HG02798 (cell line): ENCODE measurements around the gene ATP1B2.
"Not testable (repeated sequence)": the region's sequence is repeated elsewhere in the genome, so short reads cannot be mapped to it uniquely, and the experiment has no call there.

Experiments
- ATAC-seq: cut with Tn5 transposase; IDR thresholded peaks from one replicate; pipeline ENCODE4 v1.9.1; 2021; ENCODE audit warnings: mild to moderate bottlenecking; ENCODE audit not compliant: unreplicated experiment, poor library complexity

Gene ATP1B2

GRCh38 chr17:7632492-7632894 lies 18.2 kb upstream of the ATP1B2 start:
- no peak for ATAC-seq

GRCh38 chr17:7633093-7633492 lies 17.6 kb upstream of the ATP1B2 start:
- ATAC-seq: no peak

DNA sequence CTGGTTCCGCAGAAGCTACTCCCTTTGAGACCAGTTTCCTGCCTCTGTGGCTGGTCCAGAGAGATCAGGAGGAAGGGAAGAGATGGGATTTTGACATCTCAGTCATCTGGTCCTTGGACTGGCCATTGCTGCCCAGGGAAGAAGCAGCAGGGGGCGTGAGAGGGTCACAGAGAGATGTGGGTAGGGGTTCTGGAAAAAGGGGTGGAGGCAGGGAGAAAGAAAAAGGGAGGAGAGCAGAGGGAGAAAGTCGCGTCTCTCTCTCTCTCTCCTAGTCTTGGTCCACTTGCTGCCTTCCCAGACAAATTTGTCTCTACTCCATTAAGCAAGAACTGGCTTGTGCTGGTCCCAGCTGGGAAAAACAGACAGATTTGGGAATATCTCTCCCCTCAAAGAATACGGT lies 16.3 kb upstream of the ATP1B2 start:
- no peak for ATAC-seq

DNA sequence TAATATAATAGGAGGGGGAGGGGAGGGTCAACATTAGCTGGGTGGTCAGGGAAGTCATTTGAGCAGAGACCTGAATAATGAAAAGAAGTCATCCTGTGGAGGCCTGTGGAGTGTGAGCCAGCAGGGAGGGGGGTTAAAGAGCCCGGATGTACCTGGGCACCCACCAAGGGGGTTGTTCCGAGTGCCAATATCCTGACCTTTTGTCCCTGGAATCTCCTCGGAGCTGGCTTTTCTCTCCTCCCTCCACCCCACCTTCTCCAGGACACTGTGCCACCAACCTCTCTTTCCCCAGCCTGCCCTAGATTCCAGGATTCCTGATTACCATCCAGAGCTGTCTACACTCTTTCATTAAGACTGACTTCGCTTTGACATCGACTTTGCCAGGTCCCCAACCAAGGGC lies 14.6 kb upstream of the ATP1B2 start:
- no peak for ATAC-seq

GRCh38 chr17:7640783-7641182 lies 9.9 kb upstream of the ATP1B2 start:
- no peak for ATAC-seq

- not testable (repeated sequence) for ATAC-seq
Measured at GRCh38 chr17:7641635-7642034, 9.1 kb upstream of the ATP1B2 start.

DNA sequence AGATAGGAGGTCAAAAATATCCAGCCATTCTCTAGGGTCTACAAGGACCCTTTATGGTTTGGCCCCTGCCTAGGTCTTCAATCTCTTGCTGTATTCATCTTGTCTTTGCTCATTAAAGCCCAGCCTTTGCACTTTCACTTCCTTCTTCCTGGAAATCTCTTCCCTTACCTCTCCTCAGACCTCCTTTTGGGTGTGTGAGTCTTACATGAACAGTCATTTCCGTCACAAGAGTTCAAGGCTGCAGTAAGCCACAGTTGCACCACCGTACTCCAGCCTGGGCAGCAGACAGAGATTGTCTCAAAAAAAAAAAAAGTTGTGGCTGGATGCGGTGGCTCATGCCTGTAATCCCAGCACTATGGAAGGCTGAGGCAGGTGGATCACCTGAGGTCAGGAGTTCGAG lies 6.0 kb upstream of the ATP1B2 start:
- ATAC-seq: no peak

DNA sequence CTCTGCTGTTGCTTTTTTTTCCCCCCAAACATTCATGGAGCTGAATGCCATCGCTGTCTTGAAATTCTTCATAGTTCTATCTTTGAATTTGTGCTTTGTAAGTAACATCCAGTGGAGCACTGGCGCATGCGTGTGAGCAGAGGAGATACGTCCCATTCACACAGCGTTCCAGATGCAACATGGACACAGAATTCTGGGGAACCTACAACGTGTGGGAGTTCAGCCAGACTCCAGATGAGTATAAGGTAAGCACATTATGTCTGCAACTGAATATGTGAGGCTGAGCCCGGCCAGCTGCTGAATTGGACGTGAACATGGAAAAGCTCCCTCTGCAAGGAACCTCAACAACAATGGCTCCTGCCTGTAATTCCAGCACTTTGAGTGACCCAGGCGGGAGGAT lies 4.3 kb upstream of the ATP1B2 start:
- ATAC-seq: no peak

DNA sequence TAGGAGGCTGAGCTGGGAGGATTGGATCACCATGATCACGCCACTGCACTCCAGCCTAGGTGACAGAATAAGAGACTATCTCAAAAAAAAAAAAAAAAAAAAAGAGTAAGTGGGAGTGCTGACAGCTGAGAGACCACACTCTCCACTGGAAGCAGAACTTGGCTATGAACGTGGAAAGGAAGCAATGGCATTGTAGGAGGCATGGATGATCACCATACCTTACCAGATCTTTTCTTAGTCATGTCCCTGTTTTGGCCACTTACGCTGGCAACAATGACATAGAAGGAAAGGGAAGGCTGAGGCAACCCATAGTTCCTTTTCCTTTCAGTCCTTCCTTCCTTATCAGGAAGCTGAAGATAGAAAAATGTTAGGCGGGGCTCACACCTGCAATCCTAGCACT lies 3.7 kb upstream of the ATP1B2 start:
- no peak for ATAC-seq

- no peak for ATAC-seq
Measured at GRCh38 chr17:7651097-7651664, 455 bp downstream of the ATP1B2 start.

- no peak for ATAC-seq
Measured at GRCh38 chr17:7651665-7652387, 1.1 kb downstream of the ATP1B2 start.

- ATAC-seq: no peak
Measured at GRCh38 chr17:7652388-7653356, 1.9 kb downstream of the ATP1B2 start.

DNA sequence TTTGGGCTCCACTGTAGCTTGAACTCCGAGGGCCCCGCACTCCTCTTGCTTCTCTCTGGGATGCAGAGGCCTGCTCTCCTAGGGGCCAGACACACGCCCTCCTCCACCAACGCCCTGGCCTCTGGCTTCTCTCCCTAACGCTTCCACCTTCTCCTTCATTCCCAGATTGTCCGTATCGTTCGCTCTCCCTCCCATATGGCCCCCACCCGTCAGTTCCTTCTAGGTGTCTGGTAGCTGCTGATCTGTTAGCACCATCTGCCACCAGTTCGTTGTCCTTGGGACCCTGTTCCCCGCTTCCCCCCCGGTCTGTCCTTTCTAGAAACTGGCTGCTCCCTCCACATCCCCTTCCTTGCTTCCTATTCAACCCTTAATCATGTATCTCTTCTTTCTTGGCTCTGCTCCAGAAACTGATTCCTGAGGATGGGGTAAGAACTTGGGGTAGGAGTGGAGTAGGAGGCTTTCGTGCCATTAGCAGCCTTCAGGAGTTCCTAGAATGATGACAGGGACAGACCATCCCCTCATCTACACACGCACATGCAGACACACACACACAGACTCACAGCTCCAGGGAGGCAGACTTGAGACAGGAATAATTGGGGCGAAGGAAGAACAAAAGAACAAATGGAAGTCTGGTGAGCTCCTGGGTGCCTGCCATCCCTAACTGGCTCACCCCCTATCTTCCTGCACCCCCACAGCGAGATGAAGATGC lies 4.3 kb downstream of the ATP1B2 start:
- ATAC-seq: no peak

DNA sequence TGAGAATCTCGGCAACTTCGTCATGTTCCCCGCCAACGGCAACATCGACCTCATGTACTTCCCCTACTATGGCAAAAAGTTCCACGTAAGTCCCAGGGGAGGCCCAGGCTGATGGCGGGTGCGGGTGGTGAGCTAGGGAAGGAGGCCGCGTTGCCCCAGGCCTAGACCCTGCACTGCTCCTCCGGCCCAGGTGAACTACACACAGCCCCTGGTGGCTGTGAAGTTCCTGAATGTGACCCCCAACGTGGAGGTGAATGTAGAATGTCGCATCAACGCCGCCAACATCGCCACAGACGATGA lies 4.8 kb downstream of the ATP1B2 start:
- no peak for ATAC-seq

DNA sequence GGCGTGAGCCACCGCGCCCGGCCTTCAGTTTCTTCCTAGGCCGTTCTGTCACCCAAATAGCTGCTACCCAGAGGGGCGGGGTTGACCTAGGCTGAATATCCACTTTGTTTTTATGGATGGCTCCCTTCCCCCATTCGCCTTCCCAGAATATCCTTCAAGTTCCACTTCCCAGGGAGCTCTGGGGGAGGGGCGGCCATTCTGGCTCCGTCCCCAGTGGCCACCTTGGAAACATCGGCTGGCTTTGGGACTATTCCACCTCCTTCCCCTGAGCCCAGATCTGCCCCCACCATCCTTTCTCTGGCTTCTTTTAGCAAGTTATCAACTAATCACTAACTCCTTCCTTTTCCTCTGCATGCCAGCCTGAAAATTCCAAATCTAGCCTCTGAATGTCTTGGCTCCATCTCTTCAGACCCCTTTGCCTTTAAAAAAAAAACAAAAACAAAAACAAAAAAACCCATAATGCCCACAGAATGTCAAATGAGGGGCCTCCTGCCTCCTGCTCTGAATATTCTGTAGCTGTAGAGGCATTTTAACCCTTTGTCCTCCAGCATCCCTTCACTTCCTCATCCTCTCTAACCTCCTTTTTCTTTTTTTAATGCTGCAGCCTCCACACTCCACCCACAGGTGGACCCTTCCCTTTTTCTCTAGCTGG lies 6.4 kb downstream of the ATP1B2 start:
- ATAC-seq: no peak

GRCh38 chr17:7667656-7668406 lies 17.1 kb downstream of the ATP1B2 start:
- ATAC-seq: no peak

DNA sequence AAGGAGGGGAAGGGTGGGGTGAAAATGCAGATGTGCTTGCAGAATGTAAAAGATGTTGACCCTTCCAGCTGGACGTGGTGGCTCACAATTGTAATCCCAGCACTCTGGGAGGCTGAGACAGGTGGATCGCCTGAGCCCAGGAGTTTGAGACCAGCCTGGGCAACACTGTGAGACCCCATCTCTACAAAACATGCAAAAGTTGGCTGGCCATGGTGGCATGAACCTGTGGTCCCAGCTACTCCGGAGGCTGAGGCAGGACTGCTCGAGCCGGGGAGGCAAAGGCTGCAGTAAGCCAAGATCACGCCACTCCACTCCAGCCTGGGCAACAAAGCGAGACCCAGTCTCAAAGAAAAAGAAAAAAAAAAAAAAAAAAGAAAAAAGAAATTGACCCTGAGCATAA lies 17.8 kb downstream of the ATP1B2 start:
- no peak for ATAC-seq

DNA sequence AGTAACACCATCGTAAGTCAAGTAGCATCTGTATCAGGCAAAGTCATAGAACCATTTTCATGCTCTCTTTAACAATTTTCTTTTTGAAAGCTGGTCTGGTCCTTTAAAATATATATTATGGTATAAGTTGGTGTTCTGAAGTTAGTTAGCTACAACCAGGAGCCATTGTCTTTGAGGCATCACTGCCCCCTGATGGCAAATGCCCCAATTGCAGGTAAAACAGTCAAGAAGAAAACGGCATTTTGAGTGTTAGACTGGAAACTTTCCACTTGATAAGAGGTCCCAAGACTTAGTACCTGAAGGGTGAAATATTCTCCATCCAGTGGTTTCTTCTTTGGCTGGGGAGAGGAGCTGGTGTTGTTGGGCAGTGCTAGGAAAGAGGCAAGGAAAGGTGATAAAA lies 22.5 kb downstream of the ATP1B2 start:
- ATAC-seq: no peak

DNA sequence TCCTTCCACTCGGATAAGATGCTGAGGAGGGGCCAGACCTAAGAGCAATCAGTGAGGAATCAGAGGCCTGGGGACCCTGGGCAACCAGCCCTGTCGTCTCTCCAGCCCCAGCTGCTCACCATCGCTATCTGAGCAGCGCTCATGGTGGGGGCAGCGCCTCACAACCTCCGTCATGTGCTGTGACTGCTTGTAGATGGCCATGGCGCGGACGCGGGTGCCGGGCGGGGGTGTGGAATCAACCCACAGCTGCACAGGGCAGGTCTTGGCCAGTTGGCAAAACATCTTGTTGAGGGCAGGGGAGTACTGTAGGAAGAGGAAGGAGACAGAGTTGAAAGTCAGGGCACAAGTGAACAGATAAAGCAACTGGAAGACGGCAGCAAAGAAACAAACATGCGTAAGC lies 24.2 kb downstream of the ATP1B2 start:
- ATAC-seq: no peak

DNA sequence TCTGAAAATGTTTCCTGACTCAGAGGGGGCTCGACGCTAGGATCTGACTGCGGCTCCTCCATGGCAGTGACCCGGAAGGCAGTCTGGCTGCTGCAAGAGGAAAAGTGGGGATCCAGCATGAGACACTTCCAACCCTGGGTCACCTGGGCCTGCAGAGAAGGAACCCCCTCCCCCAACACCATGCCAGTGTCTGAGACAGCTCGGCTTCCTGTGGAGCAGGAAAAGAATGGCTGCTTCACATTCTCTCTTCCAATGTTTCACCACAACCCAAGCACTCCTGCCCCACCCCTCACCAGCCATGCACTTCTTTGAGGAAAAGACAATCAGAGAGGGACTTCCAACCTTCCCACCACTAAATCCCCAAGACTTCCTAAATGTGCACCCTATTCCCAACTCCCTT lies 25.8 kb downstream of the ATP1B2 start:
- ATAC-seq: no peak
